NCI-H2171 treated with DMSO at 0.1 percent for 48 hours (cell line): ENCODE data around the gene GRIK1.

Experiments used
- DNase-seq: peaks from one replicate; lab custom pipeline; 2025; lab: John Stamatoyannopoulos, UW

GRIK1 gene

GRCh38 chr21:29642551-29643245 is 297.1 kb downstream of the GRIK1 start:
- DNase-seq: no peak

- no peak for DNase-seq
Observed at GRCh38 chr21:29641635-29642550, 297.9 kb downstream of the GRIK1 start.

GRCh38 chr21:29641001-29641634 is 298.7 kb downstream of the GRIK1 start:
- DNase-seq: no peak

- no peak for DNase-seq
Observed at GRCh38 chr21:29640080-29640508, 299.7 kb downstream of the GRIK1 start.

GRCh38 chr21:29639366-29640079 is 300.3 kb downstream of the GRIK1 start:
- no peak for DNase-seq

GRCh38 chr21:29638761-29639327 is 301.0 kb downstream of the GRIK1 start:
- no peak for DNase-seq

- no peak for DNase-seq
Observed at GRCh38 chr21:29638138-29638537, 301.7 kb downstream of the GRIK1 start.

GRCh38 chr21:29637553-29637952 is 302.2 kb downstream of the GRIK1 start:
- DNase-seq: no peak

- no peak for DNase-seq
Observed at GRCh38 chr21:29637134-29637533, 302.7 kb downstream of the GRIK1 start.

- DNase-seq: no peak
Observed at GRCh38 chr21:29634418-29634817, 305.4 kb downstream of the GRIK1 start.

GRCh38 chr21:29633756-29634155 is 306.0 kb downstream of the GRIK1 start:
- no peak for DNase-seq

- no peak for DNase-seq
Observed at GRCh38 chr21:29630441-29630840, 309.4 kb downstream of the GRIK1 start.

- no peak for DNase-seq
Observed at GRCh38 chr21:29627905-29628304, 311.9 kb downstream of the GRIK1 start.

GRCh38 chr21:29626801-29627470 is 312.9 kb downstream of the GRIK1 start:
- no peak for DNase-seq

GRCh38 chr21:29625990-29626389 is 313.8 kb downstream of the GRIK1 start:
- no peak for DNase-seq

GRCh38 chr21:29624776-29625175 is 315.0 kb downstream of the GRIK1 start:
- no peak for DNase-seq

GRCh38 chr21:29621525-29621924 is 318.3 kb downstream of the GRIK1 start:
- no peak for DNase-seq

- DNase-seq: no peak
Observed at GRCh38 chr21:29616209-29616751, 323.5 kb downstream of the GRIK1 start.

GRCh38 chr21:29613877-29614276 is 325.9 kb downstream of the GRIK1 start:
- no peak for DNase-seq

GRCh38 chr21:29613021-29613420 is 326.8 kb downstream of the GRIK1 start:
- DNase-seq: no peak
